ENCODE data around the gene MRNIP. TPM values are rescaled to one million over a fixed set of nuclear protein-coding genes. Genes with fewer than 3 reads are reported as not detected.

MRNIP gene
- total RNA-seq, 1 donor, result 13.0 TPM

DNA sequence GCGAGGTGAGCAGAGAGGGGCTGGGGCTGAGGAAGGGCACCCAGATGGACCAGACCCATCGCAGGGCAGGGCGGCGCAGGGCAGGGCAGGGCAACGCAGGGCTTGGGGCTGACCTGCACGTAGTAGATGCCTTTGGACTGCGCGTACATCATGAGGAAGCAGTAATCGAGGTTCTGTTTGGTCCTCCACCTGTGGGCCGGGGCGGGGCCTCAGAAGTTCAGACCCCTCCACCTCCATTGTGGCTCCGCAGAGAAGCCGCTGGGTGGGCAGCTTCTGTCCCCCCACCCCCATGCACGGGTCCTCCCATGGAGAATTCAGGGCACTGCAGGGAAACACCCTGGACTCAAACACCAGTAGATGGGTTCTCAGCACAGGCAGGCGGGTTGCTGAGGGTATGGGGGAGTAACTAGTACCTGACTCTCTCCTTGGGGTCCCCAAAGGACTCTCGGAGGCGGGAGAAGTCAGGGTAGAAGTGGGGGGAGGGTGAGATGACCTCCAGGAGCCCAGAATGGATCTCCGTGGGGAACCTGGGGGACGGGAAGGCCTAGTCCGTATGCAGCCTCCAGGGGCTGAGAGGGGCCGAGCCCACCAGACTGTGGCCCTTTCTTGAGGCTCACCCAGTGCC lies 58.4 kb downstream of the MRNIP start:
- TF ChIP-seq, protein P1, sequence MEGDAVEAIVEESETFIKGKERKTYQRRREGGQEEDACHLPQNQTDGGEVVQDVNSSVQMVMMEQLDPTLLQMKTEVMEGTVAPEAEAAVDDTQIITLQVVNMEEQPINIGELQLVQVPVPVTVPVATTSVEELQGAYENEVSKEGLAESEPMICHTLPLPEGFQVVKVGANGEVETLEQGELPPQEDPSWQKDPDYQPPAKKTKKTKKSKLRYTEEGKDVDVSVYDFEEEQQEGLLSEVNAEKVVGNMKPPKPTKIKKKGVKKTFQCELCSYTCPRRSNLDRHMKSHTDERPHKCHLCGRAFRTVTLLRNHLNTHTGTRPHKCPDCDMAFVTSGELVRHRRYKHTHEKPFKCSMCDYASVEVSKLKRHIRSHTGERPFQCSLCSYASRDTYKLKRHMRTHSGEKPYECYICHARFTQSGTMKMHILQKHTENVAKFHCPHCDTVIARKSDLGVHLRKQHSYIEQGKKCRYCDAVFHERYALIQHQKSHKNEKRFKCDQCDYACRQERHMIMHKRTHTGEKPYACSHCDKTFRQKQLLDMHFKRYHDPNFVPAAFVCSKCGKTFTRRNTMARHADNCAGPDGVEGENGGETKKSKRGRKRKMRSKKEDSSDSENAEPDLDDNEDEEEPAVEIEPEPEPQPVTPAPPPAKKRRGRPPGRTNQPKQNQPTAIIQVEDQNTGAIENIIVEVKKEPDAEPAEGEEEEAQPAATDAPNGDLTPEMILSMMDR (IDR thresholded peaks at IDR 0.05; ENCODE audit: insufficient read depth, low read depth, low read length), result no peak
- H3K4me3 ChIP-seq (ENCODE audit: low read depth, low read length), result no peak overlapping the region
- no peak for DNase-seq (ENCODE audit: low read depth)

DNA sequence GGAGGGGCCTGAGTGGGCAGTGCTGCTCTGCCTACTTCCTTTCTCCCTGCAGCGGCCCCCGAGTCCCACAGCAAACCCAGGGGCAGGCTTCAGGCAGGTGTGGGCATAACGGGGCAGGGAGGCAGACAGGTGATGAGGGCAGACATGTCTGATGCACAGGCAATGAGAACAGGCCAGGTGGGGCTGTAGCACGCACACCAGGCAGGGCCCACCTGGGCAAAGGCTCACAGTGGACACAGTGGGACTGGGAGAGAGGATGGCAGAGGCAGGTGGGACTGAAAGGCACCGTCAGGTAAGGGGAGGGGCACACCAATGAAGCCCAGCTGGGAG lies 59.0 kb downstream of the MRNIP start:
- H3K4me3 ChIP-seq (ENCODE audit: low read depth, low read length), result no peak overlapping the region
- DNase-seq (ENCODE audit: low read depth), result no peak
- TF ChIP-seq, protein P1 (IDR thresholded peaks at IDR 0.05; ENCODE audit: insufficient read depth, low read depth, low read length), result no peak

DNA sequence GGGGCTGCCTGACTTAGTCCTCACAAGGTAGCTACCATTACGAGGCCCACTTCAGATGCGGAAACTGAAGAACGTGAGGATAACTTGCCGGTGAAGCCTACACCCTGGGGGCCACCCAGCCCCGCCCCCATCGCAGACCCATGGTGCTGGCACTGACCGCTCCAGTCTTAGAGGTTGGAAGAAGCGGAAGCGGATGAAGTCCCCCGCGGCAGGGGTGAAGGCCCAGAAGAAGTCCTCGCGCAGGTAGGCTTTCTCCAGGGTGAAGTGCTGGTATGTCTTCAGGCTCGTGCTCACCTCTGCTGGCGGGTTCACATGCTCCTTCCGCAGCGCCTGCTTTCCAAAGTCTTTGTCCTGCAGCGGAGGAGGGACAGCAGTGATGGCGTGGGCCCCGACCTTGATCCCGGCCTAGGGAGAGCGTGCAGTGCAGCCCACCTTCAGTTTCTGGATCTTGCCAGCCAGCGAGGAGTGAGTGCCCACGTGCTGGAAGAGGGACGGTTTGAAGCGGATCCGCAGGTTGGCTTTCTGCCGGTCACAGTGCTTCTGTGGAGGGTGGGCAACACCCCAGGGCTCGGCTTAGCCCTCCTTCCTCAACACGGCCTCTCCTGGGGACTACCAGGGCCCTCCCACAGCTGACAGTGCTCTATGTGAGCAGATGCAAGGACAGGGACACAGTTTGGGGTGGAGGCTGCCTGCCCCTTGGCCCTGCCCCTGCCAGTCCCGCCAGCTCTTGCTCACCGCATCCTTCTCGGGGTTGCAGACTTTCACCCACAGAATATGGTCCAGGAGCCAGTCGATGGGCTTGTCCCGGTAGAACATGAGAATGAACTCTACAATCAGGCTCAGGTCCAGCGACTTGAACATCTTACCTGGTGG lies 59.6 kb downstream of the MRNIP start:
- no peak overlapping the region for H3K4me3 ChIP-seq (ENCODE audit: low read depth, low read length)
- TF ChIP-seq, protein P1 (IDR thresholded peaks at IDR 0.05; ENCODE audit: insufficient read depth, low read depth, low read length), result no peak
- no peak for DNase-seq (ENCODE audit: low read depth)

DNA sequence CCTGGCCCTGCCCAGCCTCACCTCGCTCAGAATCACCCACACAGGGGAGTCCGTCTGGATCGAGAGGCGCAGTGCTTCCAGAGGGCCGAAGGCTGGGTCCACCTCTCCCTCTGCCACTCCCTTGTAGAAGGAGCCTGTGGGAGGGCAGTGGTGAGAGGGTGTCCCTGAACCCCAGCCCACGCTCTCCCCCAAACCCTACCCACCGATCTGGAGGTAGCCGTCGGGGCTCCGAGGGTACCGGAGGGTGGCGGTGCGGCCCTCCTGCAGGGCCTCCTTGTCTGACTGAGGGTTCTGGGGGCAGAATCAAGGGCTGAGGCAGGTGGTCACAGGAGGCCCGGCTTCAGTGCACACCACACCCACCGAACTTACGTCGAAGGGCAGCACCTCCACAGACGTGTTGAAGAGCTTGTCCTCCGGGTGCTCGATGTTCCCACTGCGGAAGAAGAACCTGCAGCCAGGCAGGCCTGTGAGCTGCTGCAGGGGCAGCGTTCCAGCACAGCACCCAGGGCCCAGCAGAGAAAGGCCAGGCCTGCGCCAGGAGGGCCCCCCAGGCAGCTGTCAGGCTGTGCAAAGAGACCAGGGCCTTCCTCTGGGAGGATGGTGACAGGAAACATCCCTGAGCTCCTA lies 60.4 kb downstream of the MRNIP start:
- no peak for DNase-seq (ENCODE audit: low read depth)
- H3K4me3 ChIP-seq (ENCODE audit: low read depth, low read length), result no peak overlapping the region
- TF ChIP-seq, protein P1 (IDR thresholded peaks at IDR 0.05; ENCODE audit: insufficient read depth, low read depth, low read length), result no peak

DNA sequence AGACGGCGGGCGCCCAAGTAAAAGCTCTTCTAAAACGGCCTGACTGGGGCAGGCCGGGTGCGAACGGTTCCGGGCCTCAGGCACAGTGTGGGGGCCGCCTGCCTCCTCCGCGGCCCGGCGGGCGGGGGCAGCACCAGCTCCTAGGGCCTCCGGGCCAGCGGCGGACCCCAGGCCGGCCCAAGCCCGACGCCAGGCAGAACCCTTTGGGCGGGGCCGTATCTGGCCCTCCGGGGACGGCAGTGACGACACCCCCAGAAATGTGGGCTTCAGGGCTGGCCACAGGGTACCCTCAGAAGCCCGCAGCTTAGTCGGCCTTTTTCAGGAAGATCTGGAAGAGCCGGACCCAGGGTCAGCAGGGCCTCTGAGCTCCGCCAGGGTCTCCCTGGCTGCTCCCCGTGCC lies 60.9 kb downstream of the MRNIP start:
- no peak for DNase-seq (ENCODE audit: low read depth)
- TF ChIP-seq, protein P1 (IDR thresholded peaks at IDR 0.05; ENCODE audit: insufficient read depth, low read depth, low read length), result no peak
- H3K4me3 ChIP-seq (ENCODE audit: low read depth, low read length), result no peak overlapping the region

DNA sequence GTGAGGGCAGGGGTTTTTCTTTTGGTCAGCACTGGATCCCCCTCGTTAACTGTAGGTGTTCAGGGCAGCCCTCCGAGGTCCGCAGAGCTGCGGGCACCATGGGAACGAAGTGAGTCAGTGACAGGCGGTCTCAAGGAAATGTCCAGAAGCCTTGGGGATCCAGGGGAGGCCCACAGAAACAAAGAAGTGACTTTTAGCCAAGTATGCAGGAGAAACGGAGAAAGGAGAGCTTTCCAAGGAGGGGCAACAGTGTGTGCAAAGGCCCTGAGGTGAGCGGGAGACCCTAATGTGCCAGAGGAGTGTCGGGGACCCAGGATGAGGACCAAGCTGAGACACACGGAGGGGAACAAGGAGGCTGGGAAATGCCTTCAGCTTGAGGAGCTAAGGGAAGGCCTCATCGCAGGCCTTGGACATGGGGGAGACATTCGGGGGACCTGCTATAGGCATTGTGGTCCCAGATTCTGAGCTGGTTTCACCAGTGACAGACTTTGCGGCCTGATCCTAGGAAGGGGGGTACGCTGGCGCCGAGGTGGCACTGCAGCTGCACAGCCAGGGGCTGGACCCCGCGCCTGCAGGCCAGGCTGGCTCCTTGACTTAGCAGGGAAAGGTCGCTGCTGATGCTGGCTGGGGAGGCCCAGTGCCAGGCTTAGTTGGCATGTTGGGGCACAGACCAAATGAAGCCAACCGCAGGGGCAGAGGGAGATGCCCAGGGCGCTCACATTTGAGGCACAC lies 61.6 kb downstream of the MRNIP start:
- TF ChIP-seq, protein P1 (IDR thresholded peaks at IDR 0.05; ENCODE audit: insufficient read depth, low read depth, low read length), result no peak
- DNase-seq (ENCODE audit: low read depth), result no peak
- peak overlapping the region; percentile 64 for H3K4me3 ChIP-seq (ENCODE audit: low read depth, low read length)
